ENCODE results near the gene SARS2. TPM values are rescaled to one million over a fixed set of nuclear protein-coding genes. Genes with fewer than 3 reads are reported as not detected.
"Not testable (repeated sequence)": the region's sequence is repeated elsewhere in the genome, so short reads cannot be mapped to it uniquely, and the experiment has no call there.

Gene SARS2
- total RNA-seq, 2 donors from 2014 or later, result 15.4 to 33.3 TPM

DNA sequence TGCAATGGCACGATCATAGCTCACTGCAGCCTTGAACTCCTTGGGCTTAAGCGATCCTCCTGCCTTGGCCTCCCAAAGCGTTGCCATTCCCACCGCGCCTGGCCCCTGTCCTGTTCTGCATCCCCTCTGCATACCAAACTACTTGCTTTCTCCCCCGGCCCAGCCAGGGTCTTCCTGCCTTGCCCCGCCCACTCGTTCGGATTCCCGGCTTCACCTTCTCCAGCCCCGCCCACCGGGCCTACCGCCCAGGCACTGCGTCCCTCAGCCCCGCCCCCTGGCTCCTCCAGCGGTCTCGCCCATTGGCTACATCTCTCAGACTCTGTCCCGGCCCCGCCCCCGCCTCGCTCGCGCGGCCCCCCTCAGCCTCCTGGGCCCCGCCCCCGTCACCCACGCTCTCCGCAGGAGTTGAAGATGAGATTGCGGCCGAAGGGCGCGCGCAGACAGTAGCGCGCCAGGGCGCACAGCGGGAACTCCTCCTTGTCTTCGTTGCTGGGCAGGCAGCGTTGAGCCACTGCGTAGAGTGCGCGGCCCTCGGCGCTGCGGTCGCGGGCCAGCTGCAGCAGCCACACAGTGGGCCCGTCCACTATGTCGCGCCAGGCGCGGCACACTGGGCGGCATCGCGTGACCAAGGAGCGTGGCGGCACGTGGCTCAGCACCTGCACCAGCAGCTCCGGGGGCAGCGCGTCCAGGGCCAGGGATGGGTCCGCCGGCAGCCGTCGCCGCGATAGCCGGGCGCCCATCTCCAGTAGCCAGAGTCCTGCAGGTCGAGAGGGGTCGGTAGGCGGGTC lies 19.2 kb upstream of the SARS2 start:
- intact Hi-C loops (cut with DNase I, micrococcal nuclease), result no loop called here
- peak; percentile 89 for ATAC-seq

GRCh38 chr19:38946229-38947010 lies 15.9 kb upstream of the SARS2 start:
- ATAC-seq, result no peak
- no peak for DNase-seq
- intact Hi-C loops (cut with DNase I, micrococcal nuclease), result no loop called here

More for the DNA sequence above, 19.2 kb upstream of the SARS2 start:
- peak; percentile 84 to 85 for DNase-seq

GRCh38 chr19:38945562-38946228 lies 15.1 kb upstream of the SARS2 start:
- ATAC-seq (no peak), DNase-seq (no peak)
- intact Hi-C loops (cut with DNase I, micrococcal nuclease), result no loop called here

DNA sequence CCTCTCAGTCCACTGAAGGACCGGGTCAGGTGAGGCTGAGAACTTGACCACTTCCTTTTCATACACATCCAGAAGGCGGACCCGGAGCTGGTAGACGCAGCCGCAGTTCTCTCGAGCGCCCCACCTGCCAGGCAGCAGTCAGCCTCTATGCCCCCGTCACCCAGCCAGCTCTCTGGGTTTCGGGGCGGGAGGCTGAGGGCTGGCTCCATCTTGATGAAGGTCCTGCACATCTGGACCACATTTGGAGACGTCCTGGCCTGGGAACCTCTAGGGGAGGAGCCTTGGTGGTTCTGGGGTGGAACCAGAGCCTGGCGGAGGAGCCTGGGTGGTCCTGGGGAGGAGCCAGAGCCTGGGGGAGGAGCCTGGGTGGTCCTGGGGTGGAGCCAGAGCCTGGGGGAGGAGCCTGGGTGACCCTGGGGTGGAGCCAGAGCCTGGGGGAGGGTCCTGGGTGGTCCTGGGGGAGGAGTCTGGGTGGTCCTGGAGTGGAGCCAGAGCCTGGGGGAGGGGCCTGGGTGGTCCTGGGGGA lies 14.5 kb upstream of the SARS2 start:
- no peak for DNase-seq
- no peak for ATAC-seq
- intact Hi-C loops (cut with DNase I, micrococcal nuclease), result no loop called here

- intact Hi-C loops (cut with DNase I, micrococcal nuclease), result no loop called here
- DNase-seq, result no peak
- ATAC-seq, result no peak
These were observed 12.1 kb upstream of the SARS2 start for GRCh38 chr19:38942471-38943181.

DNA sequence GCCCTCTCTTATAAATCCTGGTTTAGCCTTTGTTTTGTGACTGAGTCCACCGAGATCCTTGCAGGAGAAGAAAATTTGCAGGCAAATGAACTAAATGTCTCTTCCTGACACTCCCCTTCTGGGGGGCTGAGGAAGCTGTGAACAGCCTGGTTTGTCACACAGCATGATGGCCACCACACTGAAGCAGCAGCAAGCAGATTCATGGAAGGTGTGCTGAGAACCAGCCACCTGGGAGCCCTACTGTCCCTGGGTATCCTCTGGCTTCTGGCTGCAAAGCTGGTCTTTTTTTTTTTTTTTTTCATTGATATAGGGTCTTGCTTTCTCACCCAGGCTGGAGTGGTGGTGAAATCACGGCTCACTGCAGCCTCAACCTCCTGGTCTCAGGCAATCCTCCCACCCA lies 11.4 kb upstream of the SARS2 start:
- no peak for DNase-seq
- no peak for ATAC-seq
- intact Hi-C loops (cut with DNase I, micrococcal nuclease), result no loop called here

- DNase-seq; intact Hi-C loops (cut with DNase I, micrococcal nuclease); ATAC-seq: not testable (repeated sequence)
These were observed 10.9 kb upstream of the SARS2 start for GRCh38 chr19:38941466-38941865.

- intact Hi-C loops (cut with DNase I, micrococcal nuclease), result no loop called here
- ATAC-seq, result no peak
- no peak for DNase-seq
These were observed 9.4 kb upstream of the SARS2 start for GRCh38 chr19:38939957-38940356.

DNA sequence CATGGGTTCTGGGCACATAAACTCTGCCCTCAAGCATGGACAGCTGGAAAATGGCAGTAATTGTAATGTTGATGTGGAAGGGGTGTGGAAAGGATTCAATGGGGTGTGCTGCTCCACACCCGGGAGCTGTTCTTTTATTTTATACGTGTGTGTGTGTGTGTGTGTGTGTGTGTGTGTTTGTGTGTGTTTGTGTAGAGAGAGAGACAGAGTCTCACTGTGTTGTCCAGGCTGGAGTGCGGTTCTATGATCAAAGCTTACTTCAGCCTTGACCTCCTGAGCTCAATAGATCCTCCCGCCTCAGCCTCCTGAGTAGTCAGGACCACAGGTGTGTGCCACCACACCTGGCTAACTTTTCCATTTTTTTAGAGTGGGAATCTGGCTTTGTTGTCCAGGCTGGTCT lies 3.0 kb upstream of the SARS2 start:
- ATAC-seq (no peak), DNase-seq (no peak)
- intact Hi-C loops (cut with DNase I, micrococcal nuclease), result no loop called here

GRCh38 chr19:38932425-38933179 lies 2.0 kb upstream of the SARS2 start:
- intact Hi-C loops (cut with DNase I, micrococcal nuclease), result no loop called here
- DNase-seq (peak in 1 of 2 donors; percentile 17), ATAC-seq (no peak)

- DNase-seq (no peak), ATAC-seq (no peak)
- intact Hi-C loops (cut with DNase I, micrococcal nuclease), result no loop called here
These were observed 894 bp upstream of the SARS2 start for GRCh38 chr19:38931521-38931793.

DNA sequence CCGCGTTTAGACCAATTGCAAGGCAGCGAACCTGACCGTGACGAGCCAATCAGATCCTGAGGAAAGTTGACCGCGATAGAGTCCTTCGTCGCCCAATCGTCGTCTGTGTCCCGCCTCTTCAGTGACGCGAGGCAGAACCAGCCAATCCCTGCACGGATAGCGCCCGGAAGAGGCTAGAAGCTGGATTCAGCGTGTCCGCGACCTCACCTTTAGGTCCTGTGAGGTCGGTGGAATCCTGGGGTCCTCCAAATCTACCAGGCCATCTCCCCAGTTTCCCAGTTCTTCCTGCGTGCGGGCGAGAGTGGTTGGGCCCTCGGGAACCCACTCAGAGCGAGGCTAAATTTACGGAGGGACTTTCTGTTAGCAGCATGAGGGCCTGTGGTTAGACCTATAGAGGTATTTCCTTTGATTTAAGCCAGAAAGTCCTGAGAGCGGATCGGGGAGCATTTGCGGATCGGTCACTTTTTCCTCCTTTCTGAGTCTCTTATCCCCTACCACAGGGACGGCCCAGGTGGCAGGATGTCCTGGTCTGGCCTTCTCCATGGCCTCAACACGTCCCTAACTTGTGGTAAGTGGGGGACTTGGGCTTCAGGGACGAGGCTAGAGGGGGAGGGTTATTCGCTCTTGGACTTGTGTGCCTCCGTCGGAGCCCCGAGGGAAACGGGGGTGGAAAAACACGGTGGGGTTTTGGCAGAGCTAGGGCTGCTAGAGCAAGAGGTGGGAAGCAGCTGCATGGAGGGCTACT lies 385 bp upstream of the SARS2 start, which contains the start of gene MRPS12:
MRPS12 (plus strand) TSS at position 169 of the 745 bp plus-strand sequence; CDS start at position 520, 351 bp downstream.
- intact Hi-C loops (cut with DNase I, micrococcal nuclease), result no loop called here
- DNase-seq (peak; percentile 99), ATAC-seq (peak; percentile 96)

GRCh38 chr19:38928391-38929001 lies 2.1 kb downstream of the SARS2 start:
- ATAC-seq (no peak), DNase-seq (no peak)
- intact Hi-C loops (cut with DNase I, micrococcal nuclease), result loop anchor here in 1 of 2 donors (10.0 kb wide), 1 partner anchor 534 kb away; no protein-coding TSS in a partner anchor

DNA sequence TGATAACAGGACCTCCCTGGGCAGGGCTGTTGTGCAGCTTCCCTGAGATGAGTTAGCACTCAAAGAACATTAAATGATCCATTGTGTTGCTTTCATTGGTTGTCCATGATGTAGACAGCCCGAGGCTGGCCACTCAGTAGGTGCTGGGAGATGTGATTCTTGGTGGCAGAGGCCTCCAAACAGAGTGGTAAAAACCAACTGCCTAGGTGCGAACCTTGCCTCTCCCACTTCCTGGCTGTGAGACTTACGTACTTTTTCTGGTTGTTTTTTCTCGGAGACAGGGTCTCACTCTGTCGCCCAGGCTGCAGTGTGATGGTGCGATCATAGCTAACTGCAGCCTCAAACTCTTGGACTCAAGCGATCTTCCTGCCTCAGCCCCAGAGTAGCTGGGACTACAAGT lies 6.2 kb downstream of the SARS2 start:
- intact Hi-C loops (cut with DNase I, micrococcal nuclease), result loop anchor here in 1 of 2 donors (10.0 kb wide), 1 partner anchor 530 kb away; no protein-coding TSS in a partner anchor
- ATAC-seq (no peak), DNase-seq (no peak)

DNA sequence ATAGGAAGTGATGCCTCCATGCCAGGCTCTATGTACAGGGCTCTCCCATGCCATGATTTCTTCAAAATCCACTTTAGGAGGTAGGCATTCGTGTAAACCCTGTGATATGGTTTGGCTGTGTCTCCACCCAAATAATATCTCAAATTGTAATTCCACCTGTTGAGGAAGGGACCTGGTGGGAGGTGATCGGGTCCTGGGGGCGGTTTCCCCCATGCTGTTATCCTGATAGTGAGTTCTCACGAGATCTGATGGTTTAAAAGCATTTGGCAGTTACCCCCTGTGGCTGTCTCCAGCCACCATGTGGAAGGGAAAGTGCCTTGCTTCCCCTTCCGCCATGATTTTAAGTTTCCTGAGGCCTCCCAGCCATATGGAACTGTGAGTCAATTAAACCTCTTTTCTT lies 8.1 kb downstream of the SARS2 start:
- DNase-seq (no peak), ATAC-seq (no peak)
- intact Hi-C loops (cut with DNase I, micrococcal nuclease), result loop anchor here in 1 of 2 donors (10.0 kb wide), 1 partner anchor 528 kb away; no protein-coding TSS in a partner anchor

DNA sequence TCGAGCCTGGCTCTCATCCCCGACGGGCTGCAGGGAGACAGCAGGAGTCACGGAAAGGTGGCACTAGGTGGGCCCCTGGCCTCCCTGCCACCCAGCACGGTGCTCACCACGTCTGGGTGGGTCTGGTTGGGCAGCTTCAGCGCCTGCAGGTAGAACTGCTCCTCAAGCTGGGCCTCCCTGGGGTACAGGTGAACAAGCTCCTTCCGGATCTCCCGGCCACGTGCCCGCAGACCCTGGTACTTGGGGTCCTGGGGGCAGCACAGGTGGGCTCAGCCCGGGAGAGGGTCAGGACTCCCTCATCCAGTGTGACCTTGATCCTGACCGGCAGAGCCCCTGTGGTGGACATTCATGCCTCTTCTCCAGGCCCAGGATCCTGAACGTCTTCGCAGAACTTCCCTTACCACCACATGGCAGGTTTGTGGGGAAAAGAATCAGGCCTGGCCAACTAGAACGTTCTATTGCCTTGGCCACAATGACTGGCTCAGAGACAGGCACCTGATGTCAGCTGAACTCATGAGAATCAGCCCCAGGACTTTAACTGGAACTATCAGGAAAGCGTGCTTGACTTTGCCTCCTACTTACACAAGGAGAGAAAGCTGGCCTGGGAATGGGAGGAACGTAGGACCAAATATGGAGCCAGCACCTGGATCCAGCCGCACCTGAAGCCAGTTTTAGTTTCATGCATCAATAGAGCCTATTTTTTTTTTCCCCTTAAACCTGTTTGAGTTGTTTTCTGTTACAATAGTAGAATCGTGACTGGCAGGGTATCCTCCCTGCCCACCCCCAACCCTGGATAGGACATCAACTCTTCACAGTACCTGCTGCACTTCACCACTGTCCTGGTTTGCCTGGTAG lies 8.9 kb downstream of the SARS2 start:
- no peak for ATAC-seq
- DNase-seq, result no peak
- intact Hi-C loops (cut with DNase I, micrococcal nuclease), result loop anchor here in 1 of 2 donors (10.0 kb wide), 1 partner anchor 527 kb away; no protein-coding TSS in a partner anchor
